DMS53 treated with DMSO at 0.1 percent for 48 hours (cell line): ENCODE results near the gene ELAVL4.
A peak's percentile ranks its signal among the peaks of the same experiment; 100 is the strongest.
"Not testable (repeated sequence)": the region's sequence is repeated elsewhere in the genome, so short reads cannot be mapped to it uniquely, and the experiment has no call there.

Experiments used
- DNase-seq: peaks from one replicate; lab custom pipeline; 2025; ENCODE audit not compliant: unreplicated experiment; lab: John Stamatoyannopoulos, UW

ELAVL4 gene

GRCh38 chr1:50123071-50123470, 14.4 kb downstream of the ELAVL4 start:
- peak; percentile 90 for DNase-seq

DNA sequence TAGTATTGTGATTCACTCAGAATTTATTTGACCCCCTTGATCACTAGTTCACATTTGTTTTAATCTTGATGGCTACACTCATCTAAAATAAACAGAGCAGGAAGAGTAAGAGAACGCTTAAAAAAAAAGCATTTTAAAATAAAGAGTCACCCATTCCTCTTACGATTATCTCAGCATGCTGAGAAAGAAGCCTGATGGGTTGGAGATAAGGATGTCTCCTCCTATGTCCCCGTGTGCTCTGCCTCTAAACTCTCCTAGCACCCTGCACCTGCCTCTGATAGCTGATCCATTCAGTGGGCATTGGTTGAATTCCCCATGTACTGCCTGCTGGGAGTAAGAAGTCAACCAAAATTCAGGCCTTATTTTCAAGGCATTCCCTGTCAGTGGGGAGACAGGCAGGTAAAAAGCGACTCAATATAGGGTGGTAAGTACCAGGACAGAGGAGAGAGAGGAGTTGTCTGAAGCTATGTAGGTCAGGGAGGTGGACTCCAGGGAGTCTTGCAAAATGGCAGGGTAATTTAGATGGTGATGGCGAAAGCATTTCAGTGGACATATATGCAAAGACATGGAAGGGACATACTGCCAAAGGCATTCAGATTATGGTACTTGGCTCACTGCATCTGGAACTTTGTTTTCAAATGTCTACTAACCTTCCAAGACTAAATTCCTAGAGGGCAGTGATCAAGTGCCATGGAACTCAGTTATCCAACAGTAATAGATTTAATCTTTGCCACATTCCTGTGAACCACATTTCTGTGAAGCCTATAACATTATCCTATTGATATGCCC, 18.4 kb downstream of the ELAVL4 start:
- no peak for DNase-seq

DNA sequence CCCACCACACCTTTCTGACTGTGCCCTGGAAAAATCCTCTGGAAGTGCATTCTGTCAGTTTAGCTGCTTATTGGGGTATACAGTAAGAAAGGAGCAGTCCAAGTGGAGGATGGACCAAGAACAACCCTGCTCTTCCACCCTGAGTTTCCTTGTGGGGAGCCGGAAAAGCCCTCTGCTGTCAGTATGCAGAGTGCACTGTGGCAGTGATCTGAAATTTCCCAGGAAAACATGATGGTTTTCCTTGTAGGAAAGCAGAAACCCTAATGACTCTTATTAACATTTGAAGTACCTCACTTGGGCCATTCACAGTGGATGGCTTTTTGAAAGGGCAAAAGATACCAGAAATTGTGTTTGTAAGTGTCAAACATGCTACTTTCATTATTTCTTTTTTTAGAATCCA, 20.5 kb downstream of the ELAVL4 start:
- no peak for DNase-seq

- no peak for DNase-seq
Observed at GRCh38 chr1:50132347-50132894, 23.7 kb downstream of the ELAVL4 start.

- DNase-seq = no peak
Observed at GRCh38 chr1:50135716-50136115, 27.0 kb downstream of the ELAVL4 start.

- no peak for DNase-seq
Observed at GRCh38 chr1:50139339-50140181, 30.8 kb downstream of the ELAVL4 start.

GRCh38 chr1:50140182-50140447, 31.4 kb downstream of the ELAVL4 start:
- no peak for DNase-seq

DNA sequence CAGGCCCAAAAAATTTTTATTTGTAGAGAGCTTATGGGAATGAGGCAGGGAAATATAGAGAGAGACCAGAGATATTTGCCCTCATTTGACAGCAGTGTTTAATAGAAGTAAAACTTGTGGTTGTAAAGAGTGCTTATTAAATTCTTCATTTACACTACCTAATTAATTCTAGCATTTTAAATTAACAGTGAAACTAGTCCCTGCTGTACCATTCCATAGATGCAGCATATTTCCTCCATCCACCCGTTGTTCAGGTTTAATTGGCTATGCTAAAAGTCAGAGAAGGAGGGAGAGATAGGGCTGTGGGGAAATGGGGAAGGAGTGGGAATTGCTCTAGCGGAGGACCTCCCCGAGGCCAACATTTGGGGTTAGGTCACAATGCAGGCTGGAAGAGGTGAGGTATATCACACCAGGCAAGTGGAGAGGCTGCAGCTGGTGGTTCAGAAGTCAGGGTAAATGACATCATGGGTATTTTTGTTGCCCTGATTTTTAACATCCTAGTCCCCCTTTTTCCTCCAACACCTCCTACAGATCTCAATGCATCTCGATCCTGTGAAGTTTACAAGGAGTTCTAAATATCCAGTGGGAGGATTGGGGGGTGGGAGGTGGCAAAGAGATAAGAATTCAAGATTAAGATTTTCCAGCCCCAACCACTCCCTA, 38.6 kb downstream of the ELAVL4 start:
- no peak for DNase-seq

DNA sequence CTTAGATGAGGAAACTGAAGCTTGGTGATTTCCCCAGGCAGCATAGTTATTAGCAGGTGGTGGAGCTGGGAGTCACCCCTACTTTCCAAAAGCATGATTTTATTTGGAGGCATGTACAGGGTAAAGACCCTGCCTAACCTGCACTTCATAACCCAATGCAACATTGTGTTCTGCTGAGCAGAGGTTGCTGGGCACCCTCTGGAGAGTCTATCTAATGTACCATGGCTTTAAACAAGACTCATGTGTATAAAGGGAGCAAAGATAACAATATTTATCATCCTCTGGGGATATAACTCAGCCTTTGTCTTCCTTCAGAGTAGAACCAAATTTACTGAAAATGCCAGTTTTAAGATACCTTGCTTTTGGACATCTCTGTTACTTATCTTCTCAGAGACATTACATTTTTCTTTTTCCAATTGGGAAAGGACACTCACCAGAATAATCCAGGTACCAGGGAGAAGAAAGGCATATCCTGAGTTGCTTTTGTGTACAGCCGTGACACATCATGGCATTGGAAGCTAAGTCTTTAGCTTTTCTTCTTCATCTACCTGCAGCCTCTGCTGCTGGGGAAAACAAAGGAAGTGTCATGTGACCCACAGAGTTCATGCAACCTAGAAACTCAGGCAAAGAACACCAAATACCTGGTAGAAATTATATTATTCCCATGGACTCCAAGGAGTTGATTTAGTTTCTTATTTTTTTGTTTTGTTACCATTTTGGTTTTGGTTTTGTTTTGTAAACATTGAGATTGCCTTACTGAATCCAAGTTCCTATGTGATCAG, 39.6 kb downstream of the ELAVL4 start:
- no peak for DNase-seq

DNA sequence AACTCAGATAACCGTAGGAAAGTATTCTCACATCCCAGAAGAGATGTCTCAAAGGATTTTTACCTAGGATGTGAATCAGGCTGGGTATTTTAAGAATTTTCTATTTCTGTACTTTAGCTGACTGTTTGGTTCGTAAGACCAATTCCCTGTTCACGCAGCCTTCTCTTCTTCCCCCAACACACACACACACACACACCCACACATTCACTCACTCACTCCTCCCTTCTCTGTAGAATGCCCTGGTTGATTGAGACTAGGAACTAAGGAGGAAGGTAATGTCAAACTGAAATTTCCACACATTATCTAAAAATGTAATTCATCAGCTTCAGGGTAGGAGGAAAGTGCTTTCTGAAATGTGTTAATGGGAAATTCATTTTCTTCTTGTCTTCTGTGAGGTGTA, 43.5 kb downstream of the ELAVL4 start:
- no peak for DNase-seq

- no peak for DNase-seq
Observed at GRCh38 chr1:50155541-50155940, 46.8 kb downstream of the ELAVL4 start.

DNA sequence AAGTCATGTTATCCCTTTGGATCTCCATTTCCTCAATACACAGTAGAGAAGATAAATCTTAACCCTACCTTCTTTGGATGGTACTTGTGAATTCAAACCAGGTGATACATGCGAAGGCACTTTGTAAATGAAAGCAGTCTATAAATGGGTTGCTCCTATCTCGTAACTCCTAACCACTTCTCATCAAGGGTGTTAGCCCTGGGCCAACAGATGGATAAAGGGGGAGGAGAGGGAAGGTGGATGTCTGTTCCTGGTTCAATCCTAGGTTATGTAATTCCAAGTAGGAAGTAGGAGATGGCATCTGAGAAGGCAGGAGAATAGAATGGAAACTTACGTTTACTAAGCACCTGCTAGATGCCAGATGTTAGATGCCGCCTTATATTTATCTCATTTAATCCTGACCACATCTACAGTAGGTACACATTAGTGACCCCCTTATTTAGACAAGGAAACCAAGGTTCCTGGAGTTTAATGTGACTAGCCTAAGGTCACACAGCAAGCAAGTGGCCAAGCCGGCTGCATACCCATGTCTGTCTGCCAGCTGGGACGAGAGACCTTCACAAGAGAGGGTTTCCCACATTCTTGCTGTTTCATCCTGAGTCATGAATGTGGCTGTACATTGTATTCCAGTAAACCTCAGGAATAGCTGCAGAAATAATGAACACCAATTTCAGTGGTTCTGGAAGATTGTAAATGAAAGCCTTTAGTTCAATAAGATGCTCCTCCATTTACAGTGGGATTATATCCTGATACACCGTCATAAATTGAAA, 47.7 kb downstream of the ELAVL4 start:
- DNase-seq = no peak

DNA sequence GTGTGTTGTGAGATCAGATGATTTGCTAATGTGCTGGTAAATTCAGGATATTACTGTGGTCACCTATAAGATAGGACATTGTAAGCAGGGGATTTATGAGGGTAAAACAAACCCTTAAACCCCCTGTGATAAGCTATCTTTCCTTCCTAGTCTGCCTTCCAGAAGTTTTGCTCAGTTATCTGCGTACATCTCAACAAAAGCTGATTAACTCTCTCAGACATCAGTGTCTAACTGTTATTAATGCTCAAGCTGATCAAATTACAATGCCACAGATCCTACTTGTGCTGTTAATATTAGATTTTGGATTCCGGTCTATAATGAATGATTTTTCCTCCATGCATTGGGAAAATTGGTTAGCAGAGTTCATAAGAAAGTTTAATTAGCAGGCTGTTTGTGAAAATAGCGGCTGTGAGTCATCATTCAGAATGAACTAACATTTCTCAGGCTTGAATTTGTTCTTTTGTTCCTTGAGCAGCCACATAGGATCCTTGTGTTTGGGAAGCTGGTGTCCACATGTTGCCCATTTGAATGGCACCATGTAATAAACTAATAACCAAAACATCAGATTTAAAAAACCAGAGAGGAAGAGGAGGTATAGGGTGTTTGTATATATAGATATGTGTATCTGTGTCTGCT, 48.7 kb downstream of the ELAVL4 start:
- no peak for DNase-seq

GRCh38 chr1:50158421-50158820, 49.7 kb downstream of the ELAVL4 start:
- DNase-seq = no peak

GRCh38 chr1:50163680-50164079, 55.0 kb downstream of the ELAVL4 start:
- no peak for DNase-seq

DNA sequence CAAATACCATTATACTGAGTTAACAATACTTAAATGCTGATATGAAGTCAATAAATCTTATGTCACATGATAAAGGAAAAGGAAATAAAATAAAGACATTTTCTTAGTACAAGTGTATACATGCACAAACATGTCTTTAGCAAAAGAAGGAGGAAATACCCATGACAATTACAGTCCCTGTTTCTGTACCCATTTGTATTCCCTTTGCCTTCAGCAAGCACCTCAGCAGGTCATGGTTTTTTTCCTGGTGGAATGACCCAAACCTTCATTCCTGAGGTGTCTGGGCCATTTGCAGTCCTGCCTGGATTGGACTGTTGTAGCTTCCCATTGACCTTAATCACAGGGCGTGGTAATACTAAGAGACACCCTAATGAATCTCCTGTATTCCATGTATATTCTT, 57.6 kb downstream of the ELAVL4 start:
- DNase-seq = not testable (repeated sequence)

- DNase-seq = no peak
Observed at GRCh38 chr1:50172299-50172698, 63.6 kb downstream of the ELAVL4 start.

- DNase-seq = no peak
Observed at GRCh38 chr1:50174101-50174500, 65.4 kb downstream of the ELAVL4 start.

- no peak for DNase-seq
Observed at GRCh38 chr1:50175719-50176639, 67.3 kb downstream of the ELAVL4 start.
